Immature natural killer cell (primary cell): Measurements from ENCODE around the gene ATP6V0D1. TPM values are rescaled to one million over a fixed set of nuclear protein-coding genes. Genes with fewer than 3 reads are reported as not detected.
A peak's percentile ranks its signal among the peaks of the same experiment; 100 is the strongest.
"Not testable (repeated sequence)": the region's sequence is repeated elsewhere in the genome, so short reads cannot be mapped to it uniquely, and the experiment has no call there.

Experiments
- DNase-seq, 3 donors: peaks; one replicate each; pipeline ENCODE4 v3.0.0; 2022; ENCODE audit warnings: mixed read lengths in 1 of 3
- H3K27ac Mint-ChIP-seq, 6 donors: one replicate each; pipeline ENCODE4 v1.8.0; 2020; ENCODE audit warnings: mixed read lengths in 6 of 6, mild to moderate bottlenecking in 5 of 6, inconsistent platforms in 4 of 6, moderate library complexity in 3 of 6
- H3K27me3 Mint-ChIP-seq, 3 donors: one replicate each; pipeline ENCODE4 v1.8.0; 2020 to 2021; ENCODE audit warnings: low read depth in 3 of 3, mild to moderate bottlenecking in 3 of 3, mixed read lengths in 3 of 3, moderate library complexity in 3 of 3, inconsistent platforms in 1 of 3
- H3K36me3 Mint-ChIP-seq, 3 donors: one replicate each; pipeline ENCODE4 v1.8.0; 2020; ENCODE audit warnings: mixed read lengths in 3 of 3, inconsistent platforms in 2 of 3, mild to moderate bottlenecking in 2 of 3
- H3K4me1 Mint-ChIP-seq, 2 donors: one replicate each; pipeline ENCODE4 v1.8.0; 2020; ENCODE audit warnings: inconsistent platforms in 2 of 2, mild to moderate bottlenecking in 2 of 2, mixed read lengths in 2 of 2, moderate library complexity in 1 of 2
- H3K4me3 Mint-ChIP-seq, 5 donors: one replicate each; pipeline ENCODE4 v1.8.0; 2020; ENCODE audit warnings: mild to moderate bottlenecking in 5 of 5, mixed read lengths in 5 of 5, inconsistent platforms in 3 of 5, moderate library complexity in 3 of 5
- H3K9me3 Mint-ChIP-seq, 6 donors: one replicate each; pipeline ENCODE4 v1.8.0; 2020; ENCODE audit warnings: mild to moderate bottlenecking in 6 of 6, mixed read lengths in 6 of 6, inconsistent platforms in 4 of 6, moderate library complexity in 3 of 6
- polyA plus RNA-seq, 3 donors: library from polyadenylated mRNA; unstranded; fragments of 300-500 nt; fragmentation: Illumina TruSeq; gene quantifications; one replicate each; pipeline ENCODE4 v1.2.3, GENCODE V29; 2021

Gene ATP6V0D1
- polyA plus RNA-seq, 3 donors from 2014 or later, result 192 to 330 (median 205) TPM

DNA sequence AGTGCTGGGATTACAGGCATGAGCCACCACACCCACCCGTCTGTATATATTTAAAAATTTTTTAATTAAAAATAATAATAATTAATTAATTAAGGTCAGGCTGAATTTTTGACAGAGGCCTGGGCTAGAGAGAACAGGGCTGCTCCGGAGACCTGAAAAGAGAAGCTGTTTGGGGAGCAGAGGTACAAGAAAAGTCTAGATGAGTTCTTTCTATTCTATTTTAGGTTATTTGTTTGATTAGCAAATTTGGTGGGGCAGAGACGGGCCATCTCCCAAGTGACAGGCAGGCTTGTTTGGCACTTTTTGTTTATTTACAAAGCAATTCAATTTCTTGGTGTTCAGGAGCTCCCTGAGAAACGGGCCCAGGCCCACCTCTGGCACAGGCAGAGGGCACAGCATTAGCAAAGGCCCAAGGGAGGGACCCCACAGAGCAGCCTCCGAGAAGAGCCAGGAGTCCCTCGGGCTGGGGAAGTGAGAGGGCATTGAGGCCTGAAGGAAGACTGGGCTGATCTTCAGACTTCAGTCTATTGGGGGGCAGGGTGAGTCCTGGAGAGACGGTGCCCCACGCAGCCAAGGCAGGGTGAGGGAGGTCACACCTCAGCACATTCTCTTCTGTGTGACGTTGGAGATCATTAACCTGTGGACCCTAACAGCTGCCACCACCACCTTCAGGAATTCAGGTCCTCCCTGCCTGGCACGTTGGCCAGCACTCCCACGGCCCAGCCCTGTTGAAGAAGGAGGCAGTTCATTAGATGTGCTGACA, 36.9 kb upstream of the ATP6V0D1 start:
- peaks cover 4 to 9% (median 8%) of the 10 kb centered on the region in 3 donors for H3K27me3 Mint-ChIP-seq
- peak overlapping the region in 2 of 6 donors; percentile 45 to 49 for H3K27ac Mint-ChIP-seq
- no peak overlapping the region for H3K4me3 Mint-ChIP-seq
- H3K4me1 Mint-ChIP-seq, result peaks cover 32 to 39% of the 10 kb centered on the region in 2 donors
- DNase-seq, result no peak
- no peaks in the 10 kb centered on the region for H3K9me3 Mint-ChIP-seq
- H3K36me3 Mint-ChIP-seq, result no peaks in the 10 kb centered on the region

DNA sequence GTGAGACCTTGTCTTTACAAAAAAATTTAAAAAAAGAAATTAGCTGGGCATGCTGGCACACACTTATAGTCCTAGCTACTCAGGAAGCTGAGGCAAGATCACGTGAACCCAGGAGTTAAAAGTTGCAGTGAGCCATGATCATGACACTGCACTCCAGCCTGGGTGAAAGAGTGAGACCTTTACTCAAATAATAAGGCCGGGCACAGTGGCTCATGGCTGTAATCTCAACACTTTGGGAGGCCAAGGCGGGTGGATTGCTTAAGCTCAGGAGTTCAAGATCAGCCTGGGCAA, 36.1 kb upstream of the ATP6V0D1 start:
- Mint-ChIP-seq H3K4me3 (no peak overlapping the region), H3K36me3 (no peaks in the 10 kb centered on the region), H3K9me3 (no peaks in the 10 kb centered on the region), H3K27ac (peak overlapping the region in 1 of 6 donors; percentile 51), H3K27me3 (peaks cover 4 to 6% (median 5%) of the 10 kb centered on the region in 3 donors), H3K4me1 (peaks cover 32 to 36% of the 10 kb centered on the region in 2 donors)
- DNase-seq, result no peak

DNA sequence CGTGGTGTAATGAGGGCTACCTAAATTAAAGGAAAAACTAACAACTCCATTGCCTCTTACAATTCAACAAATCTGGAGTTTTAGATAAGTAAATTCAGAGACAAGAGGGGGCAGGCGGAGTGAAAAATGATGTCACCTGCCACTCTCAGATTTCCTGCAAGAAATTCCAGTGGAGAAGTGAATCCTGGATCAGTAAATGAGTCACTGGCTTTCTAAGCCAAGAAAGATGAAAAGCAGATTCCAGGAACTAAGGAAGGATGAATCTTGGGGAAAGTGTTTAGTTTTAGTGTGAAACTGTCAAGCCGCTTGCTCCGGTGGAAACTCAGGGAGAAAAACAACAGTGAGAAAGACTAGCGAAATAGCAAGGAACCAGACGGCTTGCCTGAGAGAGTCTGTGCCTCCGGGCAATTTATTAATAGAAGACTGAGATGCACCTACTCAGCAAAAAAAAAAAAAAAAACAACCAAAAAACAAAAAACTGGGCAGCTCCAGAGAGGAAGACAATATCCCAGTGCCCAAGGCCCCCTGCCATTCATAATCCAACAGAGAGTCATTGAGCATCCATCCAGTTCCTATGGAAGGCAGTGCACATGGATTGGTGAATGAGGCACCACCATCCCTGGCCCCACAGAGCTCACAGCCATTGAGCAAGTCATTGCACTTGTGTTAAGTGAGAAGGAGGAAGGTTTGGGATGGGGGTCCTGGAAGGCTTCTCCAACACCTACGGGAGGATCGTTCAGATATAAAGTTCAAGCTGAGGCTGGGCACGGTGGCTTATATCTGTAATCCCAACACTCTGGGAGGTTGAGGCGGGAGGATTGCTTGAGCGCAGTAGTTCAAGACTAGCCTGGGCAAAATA, 35.6 kb upstream of the ATP6V0D1 start:
- H3K4me1 Mint-ChIP-seq, result peaks cover 29 to 34% of the 10 kb centered on the region in 2 donors
- H3K27me3 Mint-ChIP-seq, result peaks cover 4 to 5% (median 5%) of the 10 kb centered on the region in 3 donors
- H3K4me3 Mint-ChIP-seq, result no peak overlapping the region

GRCh38 chr16:67514382-67514828, 33.4 kb upstream of the ATP6V0D1 start:
- DNase-seq, result peak; percentile 78 to 83 (median 79)
- H3K36me3 Mint-ChIP-seq, result no peaks in the 10 kb centered on the region
- no peaks in the 10 kb centered on the region for H3K27me3 Mint-ChIP-seq
- peak overlapping the region in 2 of 5 donors; percentile 60 to 64 for H3K4me3 Mint-ChIP-seq
- no peaks in the 10 kb centered on the region for H3K9me3 Mint-ChIP-seq
- H3K4me1 Mint-ChIP-seq, result peaks cover 24 to 28% of the 10 kb centered on the region in 2 donors
- peak overlapping the region in 5 of 6 donors; percentile 9 to 89 (median 83) for H3K27ac Mint-ChIP-seq

More for the DNA sequence above, 35.6 kb upstream of the ATP6V0D1 start:
- no peaks in the 10 kb centered on the region for H3K9me3 Mint-ChIP-seq
- H3K27ac Mint-ChIP-seq, result peak overlapping the region in 3 of 6 donors; percentile 32 to 51 (median 46)
- DNase-seq, result no peak
- no peaks in the 10 kb centered on the region for H3K36me3 Mint-ChIP-seq

DNA sequence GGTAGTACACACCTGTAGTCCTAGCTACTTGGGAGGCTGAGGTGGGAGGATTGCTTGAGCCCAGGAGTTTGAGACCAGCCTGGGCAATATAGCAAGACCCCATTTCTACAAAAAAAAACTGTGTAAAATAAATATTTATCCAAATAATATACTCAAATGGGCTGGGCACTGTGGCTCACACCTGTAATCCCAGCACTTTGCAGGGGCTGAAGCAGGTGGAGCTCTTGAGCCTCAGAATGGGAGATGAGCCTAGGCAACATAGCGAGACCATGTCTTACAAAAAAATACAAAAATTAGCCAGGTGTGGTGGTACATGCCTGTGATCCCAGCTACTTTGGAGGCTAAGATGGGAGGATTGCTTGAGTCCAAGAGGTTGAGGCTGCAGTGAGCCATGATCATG, 32.9 kb upstream of the ATP6V0D1 start:
- not testable (repeated sequence) for H3K27me3 Mint-ChIP-seq, H3K4me3 Mint-ChIP-seq, H3K36me3 Mint-ChIP-seq, H3K27ac Mint-ChIP-seq, H3K9me3 Mint-ChIP-seq, DNase-seq
- H3K4me1 Mint-ChIP-seq, result peaks cover 23 to 27% of the 10 kb centered on the region in 2 donors

DNA sequence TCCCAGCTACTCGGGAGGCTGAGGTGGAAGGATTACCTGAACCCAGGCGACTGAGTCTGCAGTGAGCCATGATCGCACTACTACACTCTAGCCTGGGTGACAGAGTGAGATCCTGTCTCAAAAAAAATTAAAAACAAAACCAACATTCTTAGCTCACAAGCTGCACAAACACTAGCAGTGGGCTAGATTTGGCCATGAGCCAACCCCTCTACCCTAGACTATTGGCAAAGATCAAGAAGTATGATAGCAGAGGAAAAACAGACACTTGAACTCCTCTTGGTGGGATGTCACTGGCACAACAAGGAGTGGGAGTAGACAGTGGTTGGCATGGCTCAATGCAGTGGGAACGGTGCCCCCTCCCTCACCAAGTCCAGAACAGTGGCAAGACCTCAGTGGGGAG, 28.1 kb upstream of the ATP6V0D1 start:
- DNase-seq, result no peak
- no peaks in the 10 kb centered on the region for H3K9me3 Mint-ChIP-seq
- peaks cover 6% of the 10 kb centered on the region in 3 donors for H3K27me3 Mint-ChIP-seq
- peak overlapping the region in 1 of 5 donors; percentile 2 for H3K4me3 Mint-ChIP-seq
- H3K4me1 Mint-ChIP-seq, result peaks cover 48 to 50% of the 10 kb centered on the region in 2 donors
- peaks cover 0 to 3% (median 0%) of the 10 kb centered on the region in 3 donors for H3K36me3 Mint-ChIP-seq
- H3K27ac Mint-ChIP-seq, result peak overlapping the region; percentile 78 to 92 (median 82)

DNA sequence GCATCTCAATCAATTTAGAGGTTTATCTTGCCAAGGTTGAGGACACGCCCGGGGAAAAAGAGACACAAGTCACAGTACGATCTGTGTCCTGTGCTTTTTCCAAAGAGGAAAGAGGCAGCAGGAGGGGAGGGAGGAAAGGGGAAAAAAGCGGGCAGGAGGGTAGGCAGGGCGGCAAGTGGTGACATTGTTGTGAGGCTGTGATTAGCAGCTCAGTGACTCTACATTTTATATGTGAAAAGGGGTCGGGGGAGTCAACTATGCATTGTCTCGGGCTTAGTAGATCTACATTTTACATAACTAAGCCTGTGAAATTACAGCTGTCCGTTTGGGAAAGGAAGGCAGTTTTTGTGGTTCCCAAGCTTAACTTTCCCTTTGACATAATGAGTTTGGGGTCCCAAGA, 25.5 kb upstream of the ATP6V0D1 start:
- Mint-ChIP-seq H3K27ac (peak overlapping the region; percentile 84 to 94 (median 87)), H3K9me3 (no peaks in the 10 kb centered on the region), H3K27me3 (peaks cover 6% of the 10 kb centered on the region in 3 donors), H3K4me3 (peak overlapping the region; percentile 48 to 72 (median 56)), H3K4me1 (peaks cover 60% of the 10 kb centered on the region in 2 donors), H3K36me3 (peaks cover 0 to 3% (median 0%) of the 10 kb centered on the region in 3 donors)
- DNase-seq, result no peak

GRCh38 chr16:67504031-67505021, 23.4 kb upstream of the ATP6V0D1 start:
- no peaks in the 10 kb centered on the region for H3K9me3 Mint-ChIP-seq
- H3K27me3 Mint-ChIP-seq, result peaks cover 6% of the 10 kb centered on the region in 3 donors
- peaks cover 54 to 60% of the 10 kb centered on the region in 2 donors for H3K4me1 Mint-ChIP-seq
- H3K36me3 Mint-ChIP-seq, result peaks cover 0 to 6% (median 2%) of the 10 kb centered on the region in 3 donors
- H3K4me3 Mint-ChIP-seq, result peak overlapping the region; percentile 66 to 87 (median 79)
- DNase-seq, result peak; percentile 70 to 79 (median 78)
- peak overlapping the region; percentile 89 to 99 (median 96) for H3K27ac Mint-ChIP-seq

- Mint-ChIP-seq H3K4me1 (peaks cover 24 to 48% of the 10 kb centered on the region in 2 donors), H3K27ac (peak overlapping the region; percentile 69 to 91 (median 80)), H3K9me3 (no peaks in the 10 kb centered on the region), H3K36me3 (peaks cover under 1 to 11% (median 4%) of the 10 kb centered on the region in 3 donors), H3K4me3 (no peak overlapping the region), H3K27me3 (no peaks in the 10 kb centered on the region)
- DNase-seq, result no peak
These were observed 18.1 kb upstream of the ATP6V0D1 start for GRCh38 chr16:67499106-67499505.

- no peak overlapping the region for H3K4me3 Mint-ChIP-seq
- peaks cover 0 to 2% (median 0%) of the 10 kb centered on the region in 3 donors for H3K27me3 Mint-ChIP-seq
- peak overlapping the region in 3 of 6 donors; percentile 46 to 80 (median 72) for H3K27ac Mint-ChIP-seq
These were observed 9.6 kb upstream of the ATP6V0D1 start for GRCh38 chr16:67490335-67491096.

DNA sequence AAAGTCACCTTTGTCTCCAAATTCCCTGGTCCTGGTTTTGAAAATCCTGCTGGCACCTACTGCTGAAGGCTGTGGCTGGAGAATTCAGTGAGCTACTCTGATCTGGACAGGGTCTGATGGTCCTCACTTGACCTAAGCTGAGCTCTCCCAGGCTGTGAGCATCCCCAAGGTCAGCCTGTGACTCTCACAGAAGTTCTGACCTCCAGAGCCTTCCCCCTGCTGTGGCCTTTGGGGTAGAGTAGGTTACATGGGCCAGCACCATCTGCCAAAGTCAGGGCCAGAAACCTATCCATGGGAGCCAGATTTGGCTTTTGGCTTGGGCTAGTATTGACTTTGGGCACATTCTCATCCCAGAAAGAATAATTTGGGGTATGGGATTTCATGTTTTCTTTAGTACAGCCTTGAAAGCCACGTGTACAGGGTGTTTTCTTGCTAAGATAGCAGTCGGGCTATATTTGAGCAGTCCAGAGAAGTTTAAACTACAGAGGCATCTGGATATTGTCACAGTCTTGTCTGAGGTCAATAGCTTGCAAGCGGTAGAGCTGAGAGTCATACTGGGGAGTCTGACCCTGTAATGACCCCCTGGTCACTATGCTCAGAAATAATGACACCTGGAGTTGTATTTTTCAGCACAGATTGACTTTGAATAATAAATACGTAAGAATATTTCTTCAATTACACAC, 8.6 kb upstream of the ATP6V0D1 start:
- H3K4me1 Mint-ChIP-seq, result peaks cover 9 to 12% of the 10 kb centered on the region in 2 donors
- peaks cover 0 to 2% (median 0%) of the 10 kb centered on the region in 3 donors for H3K27me3 Mint-ChIP-seq
- no peak for DNase-seq
- H3K9me3 Mint-ChIP-seq, result no peaks in the 10 kb centered on the region
- no peak overlapping the region for H3K4me3 Mint-ChIP-seq
- H3K36me3 Mint-ChIP-seq, result peaks cover 3 to 8% (median 4%) of the 10 kb centered on the region in 3 donors
- H3K27ac Mint-ChIP-seq, result peak overlapping the region in 1 of 6 donors; percentile 46

More at GRCh38 chr16:67490335-67491096, 9.6 kb upstream of the ATP6V0D1 start:
- H3K9me3 Mint-ChIP-seq, result no peaks in the 10 kb centered on the region
- peaks cover 3 to 8% (median 4%) of the 10 kb centered on the region in 3 donors for H3K36me3 Mint-ChIP-seq
- DNase-seq, result no peak
- peaks cover 12 to 15% of the 10 kb centered on the region in 2 donors for H3K4me1 Mint-ChIP-seq

GRCh38 chr16:67487561-67487960, 6.6 kb upstream of the ATP6V0D1 start:
- H3K27ac Mint-ChIP-seq, H3K27me3 Mint-ChIP-seq, H3K36me3 Mint-ChIP-seq, H3K9me3 Mint-ChIP-seq, H3K4me1 Mint-ChIP-seq, DNase-seq, H3K4me3 Mint-ChIP-seq: not testable (repeated sequence)
